Stomach (tissue), 9 donors: ENCODE measurements around the gene PANX1. TPM values are rescaled to one million over a fixed set of nuclear protein-coding genes. Genes with fewer than 3 reads are reported as not detected.
A peak's percentile ranks its signal among the peaks of the same experiment; 100 is the strongest.

ENCODE experiments used
- DNase-seq, 2 donors: peaks; one replicate each; pipeline versions ENCODE4 v3.0.0 to v3.0.0-alpha.2; 2013 to 2019
- H3K27ac ChIP-seq, 5 donors: fragments of 200-600 bp in 4 of 5; sonication (generic) in 4 of 5; one replicate each; pipeline ENCODE4 v1.5.1; 2013 to 2019; ENCODE audit warnings: mild to moderate bottlenecking in 1 of 5, moderate library complexity in 1 of 5
- H3K27me3 ChIP-seq, 3 donors: fragments of 200-600 bp; sonication (generic); one replicate each; pipeline ENCODE4 v1.5.1; 2017 to 2019; ENCODE audit warnings: mixed run types in 1 of 3
- H3K36me3 ChIP-seq, 4 donors: fragments of 200-600 bp; sonication (generic); 1 replicate in 3 of 4; 2 replicates in 1 of 4; pipeline ENCODE4 v1.5.1; 2016 to 2019
- H3K4me1 ChIP-seq, 4 donors: fragments of 200-600 bp; sonication (generic); one replicate each; pipeline ENCODE4 v1.5.1; 2016 to 2019
- H3K4me3 ChIP-seq, 4 donors: fragments of 200-600 bp; sonication (generic) in 3 of 4; one replicate each; pipeline ENCODE4 v1.5.1; 2016 to 2019; ENCODE audit warnings: mild to moderate bottlenecking in 1 of 4
- H3K9me3 ChIP-seq, 4 donors: fragments of 200-600 bp; sonication (generic); one replicate each; pipeline ENCODE4 v1.5.1; 2016 to 2019
- EP300 ChIP-seq: sonication (generic); formaldehyde crosslinking; IDR thresholded peaks from one replicate; pipeline ENCODE4 v1.6.1; 2017; ENCODE audit warnings: antibody characterized with exemption
- POLR2A ChIP-seq, 4 donors: fragments of 450-650 bp; IDR thresholded peaks; one replicate each; pipeline ENCODE4 v1.6.1; 2016; ENCODE audit warnings: antibody characterized with exemption in 4 of 4, control low read depth in 2 of 4, mild to moderate bottlenecking in 1 of 4, moderate library complexity in 1 of 4
- POLR2AphosphoS5 ChIP-seq, 3 donors: sonication (generic); formaldehyde crosslinking; IDR thresholded peaks; one replicate each; pipeline ENCODE4 v1.6.1; 2016; ENCODE audit warnings: antibody characterized with exemption in 3 of 3
- WGBS, 5 donors: extraction: QIAGEN DNeasy Blood & Tissue Kit in 3 of 5; methylation state at CpG; one replicate each; pipeline versions ENCODE4 v1.1.5 to v1.1.7; 2013 to 2018; 5-methylcytosine and 5-hydroxymethylcytosine counted together
- intact Hi-C: fragments of 100-400 bp; cut with DNase I; formaldehyde crosslinking; loops from one replicate; pipeline ENCODE4 v1.15.1; 2023; ENCODE audit warnings: low total_unique reads
- polyA plus RNA-seq, 3 donors: library from polyadenylated mRNA; stranded (reverse); fragments of 200-250 nt; gene quantifications; one replicate each; pipeline ENCODE4 v1.2.3, GENCODE V29; 2013
- total RNA-seq, 5 donors: library from RNA; depleted of rRNA; stranded (reverse); fragments of >200 nt; gene quantifications; one replicate each; pipeline versions ENCODE4 v1.1.0 to v1.2.3, GENCODE V29; 2014 to 2016
- TF ChIP-seq, protein P1 (sequence below), 7 experiments: fragments of 450-650 bp in 4 of 7; fragments of 200-600 bp in 3 of 7; sonication (generic) in 3 of 7; IDR thresholded peaks; one replicate each; pipeline ENCODE4 v1.5.1; 2016 to 2019; ENCODE audit warnings: antibody characterized with exemption in 7 of 7, control low read depth in 2 of 7, mild to moderate bottlenecking in 1 of 7
- donor health status: healthy with polysubstance abuse.
- donor health status: Bipolar disorder and iron deficiency.
- donor health status: healthy.

PANX1 gene
- total and polyA plus RNA-seq, 8 donors = 1.2 to 41.1 (median 11.1) TPM

DNA sequence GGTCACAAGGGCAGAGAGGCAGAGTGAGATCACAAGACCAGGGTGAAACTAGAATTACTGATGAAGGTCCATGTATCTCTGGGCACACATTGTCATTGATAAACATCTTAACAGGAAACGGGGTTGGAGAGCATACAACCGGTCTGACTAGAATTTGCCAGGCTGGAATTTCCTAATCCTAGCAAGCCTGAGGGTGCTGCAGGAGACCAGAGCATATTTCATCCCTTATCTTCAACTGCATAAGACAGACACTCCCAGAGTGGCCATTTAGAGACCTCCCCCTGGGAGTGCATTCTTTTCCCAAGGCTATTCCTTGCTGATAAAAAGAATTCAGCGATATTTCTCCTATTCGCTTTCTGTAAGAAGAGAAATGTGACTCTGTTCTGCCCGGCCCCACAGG lies 91.1 kb downstream of the PANX1 start:
- 82 to 90% (median 86%) methylated on average over 5 of the region's 5 CpGs for WGBS, 5 donors
- no peaks in the 10 kb centered on the region for H3K4me1 ChIP-seq
- no peaks in the 10 kb centered on the region for H3K36me3 ChIP-seq
- H3K9me3 ChIP-seq = peaks cover 6 to 33% (median 26%) of the 10 kb centered on the region in 4 donors
- H3K4me3 ChIP-seq = no peak overlapping the region
- no peak for TF ChIP-seq EP300
- TF ChIP-seq POLR2AphosphoS5 (IDR thresholded peaks at IDR 0.05) = no peak
- no peak overlapping the region for H3K27ac ChIP-seq
- DNase-seq = no peak
- intact Hi-C loops = no loop called here
- no peaks in the 10 kb centered on the region for H3K27me3 ChIP-seq

DNA sequence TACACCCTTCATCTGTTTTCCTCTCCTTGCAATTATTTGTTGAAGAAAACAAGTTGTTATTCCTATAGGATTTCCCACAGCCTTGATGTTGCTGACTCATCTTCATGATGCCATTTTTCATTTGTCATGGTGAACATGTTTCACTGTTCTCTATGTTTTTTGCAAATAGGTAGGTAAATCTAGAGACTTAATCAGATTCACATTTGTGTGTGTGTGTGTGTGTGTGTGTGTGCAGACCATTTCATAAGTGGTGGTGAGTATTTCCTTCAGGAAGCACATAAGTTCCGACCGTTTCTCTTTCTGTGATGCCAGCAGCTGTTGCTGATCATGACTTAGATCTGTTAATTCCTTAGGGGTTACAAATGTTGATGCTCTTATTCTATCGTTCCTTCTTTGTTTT lies 95.4 kb downstream of the PANX1 start:
- no peak for TF ChIP-seq POLR2AphosphoS5 (IDR thresholded peaks at IDR 0.05)
- TF ChIP-seq POLR2A (IDR thresholded peaks at IDR 0.05) = no peak
- TF ChIP-seq EP300 = no peak
- TF ChIP-seq, protein P1, sequence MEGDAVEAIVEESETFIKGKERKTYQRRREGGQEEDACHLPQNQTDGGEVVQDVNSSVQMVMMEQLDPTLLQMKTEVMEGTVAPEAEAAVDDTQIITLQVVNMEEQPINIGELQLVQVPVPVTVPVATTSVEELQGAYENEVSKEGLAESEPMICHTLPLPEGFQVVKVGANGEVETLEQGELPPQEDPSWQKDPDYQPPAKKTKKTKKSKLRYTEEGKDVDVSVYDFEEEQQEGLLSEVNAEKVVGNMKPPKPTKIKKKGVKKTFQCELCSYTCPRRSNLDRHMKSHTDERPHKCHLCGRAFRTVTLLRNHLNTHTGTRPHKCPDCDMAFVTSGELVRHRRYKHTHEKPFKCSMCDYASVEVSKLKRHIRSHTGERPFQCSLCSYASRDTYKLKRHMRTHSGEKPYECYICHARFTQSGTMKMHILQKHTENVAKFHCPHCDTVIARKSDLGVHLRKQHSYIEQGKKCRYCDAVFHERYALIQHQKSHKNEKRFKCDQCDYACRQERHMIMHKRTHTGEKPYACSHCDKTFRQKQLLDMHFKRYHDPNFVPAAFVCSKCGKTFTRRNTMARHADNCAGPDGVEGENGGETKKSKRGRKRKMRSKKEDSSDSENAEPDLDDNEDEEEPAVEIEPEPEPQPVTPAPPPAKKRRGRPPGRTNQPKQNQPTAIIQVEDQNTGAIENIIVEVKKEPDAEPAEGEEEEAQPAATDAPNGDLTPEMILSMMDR (IDR thresholded peaks at IDR 0.05) = no peak
- H3K9me3 ChIP-seq = peaks cover 6 to 21% (median 17%) of the 10 kb centered on the region in 4 donors
- 35 to 61% (median 54%) methylated on average over 3 of the region's 3 CpGs for WGBS, 5 donors
- peak in 1 of 2 donors; percentile 5 for DNase-seq
- H3K27me3 ChIP-seq = no peaks in the 10 kb centered on the region
- H3K4me1 ChIP-seq = no peaks in the 10 kb centered on the region
- no peak overlapping the region for H3K4me3 ChIP-seq
- no peaks in the 10 kb centered on the region for H3K36me3 ChIP-seq
- H3K27ac ChIP-seq = no peak overlapping the region
- intact Hi-C loops = no loop called here

Other genes with a start within 250 kb of the PANX1 start
- not detected for gene HEPHL1, start 107.5 kb upstream of the PANX1 start, total RNA-seq
- gene HEPHL1, start 107.5 kb upstream of the PANX1 start, polyA plus RNA-seq = under 1 TPM in 1 of 3 donors, not detected in 2; 0.60 TPM
- not detected for gene IZUMO1R, start 175.7 kb downstream of the PANX1 start, total RNA-seq
- not detected for gene IZUMO1R, start 175.7 kb downstream of the PANX1 start, polyA plus RNA-seq